ENCODE measurements around the gene VPS36. TPM values are rescaled to one million over a fixed set of nuclear protein-coding genes. Genes with fewer than 3 reads are reported as not detected.

The VPS36 gene
- total and polyA plus RNA-seq, 2 donors from 2014 or later, result 19.2 to 48.9 TPM

DNA sequence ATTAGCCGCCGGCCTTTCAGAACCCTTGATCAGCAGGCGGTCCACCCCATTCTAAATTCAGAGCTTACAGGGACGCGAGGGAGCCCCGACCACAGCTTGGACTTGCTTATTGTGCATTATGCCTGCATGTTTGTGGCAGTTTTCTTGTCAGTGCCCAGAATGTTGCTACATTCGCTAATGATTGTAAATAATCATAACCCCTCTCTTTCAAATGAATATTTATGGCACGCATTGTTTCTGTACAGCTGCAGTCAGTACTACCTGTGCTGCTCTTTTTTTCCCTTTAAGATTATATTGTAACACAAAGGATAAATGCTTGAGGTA lies 321 bp upstream of the VPS36 start:
- Histone ChIP-seq H3K4me1 (ENCODE audit: control insufficient read depth in 2 of 3, insufficient read depth in 2 of 3, low read depth in 1 of 3, low read length in 3 of 3) (peaks cover 0 to 4% (median 4%) of the 10 kb centered on the region in 3 donors), H3K4me3 (ENCODE audit: low read length in 3 of 3) (peak overlapping the region in 2 of 3 donors; percentile 14 to 38), H3K36me3 (ENCODE audit: control insufficient read depth in 2 of 3, insufficient read depth in 3 of 3, low read length in 3 of 3) (no peaks in the 10 kb centered on the region), H3K9ac (ENCODE audit: low read length in 3 of 3) (peak overlapping the region in 2 of 3 donors; percentile 9 to 58), H3K27me3 (ENCODE audit: control insufficient read depth, insufficient read depth, low read length) (no peaks in the 10 kb centered on the region), H3K9me3 (ENCODE audit: control insufficient read depth in 2 of 3, insufficient read depth in 1 of 3, low read length in 3 of 3) (no peaks in the 10 kb centered on the region), H3K27ac (ENCODE audit: low read depth in 2 of 2, low read length in 2 of 2) (peak overlapping the region; percentile 91 to 93)
- FAIRE-seq (no peak), DNase-seq (no peak)
- intact Hi-C loops (cut with DNase I), result no loop called here
- no peak for TF ChIP-seq CTCF (IDR thresholded peaks at IDR 0.05; ENCODE audit: borderline replicate concordance, extremely low read depth, insufficient read depth)

DNA sequence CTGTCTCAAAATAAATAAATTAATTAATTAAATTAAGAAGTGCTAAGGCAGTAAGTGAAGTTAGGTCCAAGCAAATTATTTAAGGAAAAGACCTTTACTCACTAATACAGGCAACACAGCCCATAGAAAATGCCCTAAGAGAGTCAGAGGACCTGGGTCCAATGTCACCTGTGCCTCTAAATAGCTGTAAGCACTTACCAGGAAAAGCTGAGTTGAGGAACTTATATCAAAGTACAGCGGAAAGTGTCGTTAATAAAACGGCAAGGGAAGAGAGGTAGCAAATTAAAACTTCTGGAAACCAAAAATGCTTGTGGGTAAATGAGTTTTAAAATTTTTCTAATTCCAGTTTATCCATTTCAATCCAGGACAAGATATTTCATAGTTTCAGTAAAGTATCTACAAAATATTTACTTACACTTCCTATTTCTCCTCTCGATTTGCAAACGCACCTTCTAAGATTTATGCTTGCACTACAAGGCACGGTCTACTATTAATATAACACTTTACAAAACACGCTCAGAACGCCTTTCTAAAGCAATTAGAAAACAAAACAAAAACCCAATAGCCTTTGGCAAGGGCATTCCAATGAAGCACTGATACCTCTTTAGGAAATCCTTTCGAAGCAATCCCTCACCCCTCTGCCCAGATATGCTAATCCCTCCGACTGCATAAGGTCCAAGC lies 963 bp downstream of the VPS36 start:
- Histone ChIP-seq H3K4me3 (ENCODE audit: low read length in 3 of 3) (peak overlapping the region; percentile 78 to 99 (median 85)), H3K27me3 (ENCODE audit: control insufficient read depth, insufficient read depth, low read length) (no peaks in the 10 kb centered on the region), H3K9ac (ENCODE audit: low read length in 3 of 3) (peak overlapping the region; percentile 58 to 75 (median 61)), H3K27ac (ENCODE audit: low read depth in 2 of 2, low read length in 2 of 2) (peak overlapping the region; percentile 91 to 93), H3K36me3 (ENCODE audit: control insufficient read depth in 2 of 3, insufficient read depth in 3 of 3, low read length in 3 of 3) (no peaks in the 10 kb centered on the region), H3K4me1 (ENCODE audit: control insufficient read depth in 2 of 3, insufficient read depth in 2 of 3, low read depth in 1 of 3, low read length in 3 of 3) (peaks cover 0 to 4% (median 4%) of the 10 kb centered on the region in 3 donors), H3K9me3 (ENCODE audit: control insufficient read depth in 2 of 3, insufficient read depth in 1 of 3, low read length in 3 of 3) (no peaks in the 10 kb centered on the region)
- TF ChIP-seq CTCF (IDR thresholded peaks at IDR 0.05; ENCODE audit: borderline replicate concordance, extremely low read depth, insufficient read depth), result no peak
- intact Hi-C loops (cut with DNase I), result no loop called here
- FAIRE-seq, result no peak
- peak in 2 of 5 donors; percentile 29 to 43 for DNase-seq

GRCh38 chr13:52447815-52448552 lies 2.5 kb downstream of the VPS36 start:
- intact Hi-C loops (cut with DNase I), result no loop called here
- Histone ChIP-seq H3K4me3 (ENCODE audit: low read length in 3 of 3) (no peak overlapping the region), H3K36me3 (ENCODE audit: control insufficient read depth in 2 of 3, insufficient read depth in 3 of 3, low read length in 3 of 3) (no peaks in the 10 kb centered on the region), H3K27ac (ENCODE audit: low read depth in 2 of 2, low read length in 2 of 2) (no peak overlapping the region), H3K9ac (ENCODE audit: low read length in 3 of 3) (no peak overlapping the region), H3K27me3 (ENCODE audit: control insufficient read depth, insufficient read depth, low read length) (no peaks in the 10 kb centered on the region), H3K9me3 (ENCODE audit: control insufficient read depth in 2 of 3, insufficient read depth in 1 of 3, low read length in 3 of 3) (no peaks in the 10 kb centered on the region), H3K4me1 (ENCODE audit: control insufficient read depth in 2 of 3, insufficient read depth in 2 of 3, low read depth in 1 of 3, low read length in 3 of 3) (no peaks in the 10 kb centered on the region)
- no peak for TF ChIP-seq CTCF (IDR thresholded peaks at IDR 0.05; ENCODE audit: borderline replicate concordance, extremely low read depth, insufficient read depth)
- DNase-seq (no peak), FAIRE-seq (no peak)
